ENCODE measurements around the gene SGIP1. TPM values are rescaled to one million over a fixed set of nuclear protein-coding genes. Genes with fewer than 3 reads are reported as not detected.

The SGIP1 gene
- total and polyA plus RNA-seq, 2 of the 4 experiments (the other 2 are of a cell fraction), result 27.1 to 42.7 TPM

- POLR2A ChIA-PET (ENCODE audit: unreplicated experiment), result no interaction called here
- dilution Hi-C loops (cut with HindIII; ENCODE audit: low sequenced_read_pairs, unreplicated experiment), result no loop called here
- H3K9me3 ChIP-seq (ENCODE audit: control insufficient read depth, insufficient read depth, low read length), result no peaks in the 10 kb centered on the region
- no TSS peak for BruUV-seq (replicated peaks)
- H2BK5ac ChIP-seq (ENCODE audit: low read depth, low read length, poor library complexity, severe bottlenecking), result no peak overlapping the region
- peaks cover 2% of the 10 kb centered on the region for H3K27me3 ChIP-seq (ENCODE audit: control insufficient read depth, insufficient read depth, low read length)
- H3K36me3 ChIP-seq (ENCODE audit: control insufficient read depth, insufficient read depth, low read length), result no peaks in the 10 kb centered on the region
- no peak overlapping the region for H2BK15ac ChIP-seq (ENCODE audit: low read depth, low read length)
- H4K91ac ChIP-seq (ENCODE audit: insufficient read depth, low read depth, low read length), result no peak overlapping the region
- H4K5ac ChIP-seq (ENCODE audit: low read depth, low read length), result no peak overlapping the region
- no CpG with 5 or more reads among the region's 1 CpG for WGBS, 2 experiments (ENCODE audit: extremely low coverage in 2 of 2, insufficient read length in 1 of 2)
- H3K4me3 ChIP-seq (ENCODE audit: insufficient read depth, low read depth, low read length), result no peak overlapping the region
- H3K4ac ChIP-seq (ENCODE audit: low read depth, low read length), result no peak overlapping the region
- no peaks in the 10 kb centered on the region for H3K79me1 ChIP-seq (ENCODE audit: low read depth in 1 of 2, low read length in 2 of 2)
- CTCF ChIA-PET, result no interaction called here
- H2BK120ac ChIP-seq (ENCODE audit: low read depth, low read length), result no peak overlapping the region
- no peak overlapping the region for H3K14ac ChIP-seq (replicated peaks; ENCODE audit: low read depth, low read length)
- ATAC-seq (ENCODE audit: low read depth), result no peak
- H2AK5ac ChIP-seq (ENCODE audit: low read depth, low read length), result no peak overlapping the region
- no peaks in the 10 kb centered on the region for H3K4me1 ChIP-seq (ENCODE audit: control insufficient read depth, insufficient read depth, low read length)
- no peak overlapping the region for H3K9ac ChIP-seq (ENCODE audit: low read depth, low read length)
- no peak overlapping the region for H3K23ac ChIP-seq (ENCODE audit: low read depth, low read length)
- no peaks in the 10 kb centered on the region for H3K9me1 ChIP-seq (ENCODE audit: insufficient read depth, low read length)
- no peak for TF ChIP-seq RFX5 (IDR thresholded peaks at IDR 0.05; ENCODE audit: low read depth, low read length)
- TF ChIP-seq MAZ (IDR thresholded peaks at IDR 0.05; ENCODE audit: borderline replicate concordance, low read depth, low read length), result no peak
- no peak for TF ChIP-seq BHLHE40 (IDR thresholded peaks at IDR 0.05; ENCODE audit: low read depth, low read length)
- no peak for TF ChIP-seq POLR2A (IDR thresholded peaks at IDR 0.05; ENCODE audit: low read depth, low read length)
- no peak for TF ChIP-seq ELK1 (IDR thresholded peaks at IDR 0.05; ENCODE audit: borderline replicate concordance, low read depth, low read length)
- no peak for TF ChIP-seq CEBPB (IDR thresholded peaks at IDR 0.05; ENCODE audit: low read depth, low read length)
- no peak for TF ChIP-seq CTCF (conservative IDR thresholded peaks at IDR 0.05; ENCODE audit: low read depth, low read length)
- TF ChIP-seq RCOR1 (IDR thresholded peaks at IDR 0.05; ENCODE audit: insufficient replicate concordance, low read length), result no peak
- TF ChIP-seq RAD21 (IDR thresholded peaks at IDR 0.05; ENCODE audit: low read length), result no peak
- no peak overlapping the region for H4K8ac ChIP-seq (ENCODE audit: low read depth in 2 of 2, low read length in 2 of 2)
- H3K4me2 ChIP-seq (ENCODE audit: low read depth, low read length), result no peak overlapping the region
- no peak overlapping the region for H2BK20ac ChIP-seq (ENCODE audit: low read depth, low read length)
- H3K56ac ChIP-seq (ENCODE audit: extremely low read depth, insufficient read depth, low read length), result no peak overlapping the region
- no peaks in the 10 kb centered on the region for H4K20me1 ChIP-seq (ENCODE audit: insufficient read depth, low read length)
- H3K18ac ChIP-seq (ENCODE audit: low read depth, low read length), result no peak overlapping the region
- DNase-seq, result no peak
- intact Hi-C loops (cut with micrococcal nuclease), result loop anchor here (5.0 kb wide), 4 partner anchors 153 to 733 kb away; partner anchors contain the start of genes DNAI4 and MIER1
- no peak overlapping the region for H2AFZ ChIP-seq (replicated peaks; ENCODE audit: low read length, poor library complexity)
- H3K27ac ChIP-seq (ENCODE audit: insufficient read depth, low read length), result no peak overlapping the region
- in situ Hi-C loops (cut with MboI; ENCODE audit: low sequenced_read_pairs), result loop anchor here (25.0 kb wide), 1 partner anchor 718 kb away; no protein-coding TSS in a partner anchor
- H2AK9ac ChIP-seq (replicated peaks; ENCODE audit: low read depth, low read length, poor library complexity), result no peak overlapping the region
Observed at GRCh38 chr1:66768965-66769364, 235.0 kb downstream of the SGIP1 start.

Measured in IMR-90 (cell line).